ENCODE results near the gene BANP.
"Not testable (repeated sequence)": the region's sequence is repeated elsewhere in the genome, so short reads cannot be mapped to it uniquely, and the experiment has no call there.

BANP gene

GRCh38 chr16:88019041-88019820, 68.0 kb downstream of the BANP start:
- not testable (repeated sequence) for DNase-seq (ENCODE audit: low spot score); H3K4ac ChIP-seq (ENCODE audit: low read length)

GRCh38 chr16:88019821-88020515, 68.7 kb downstream of the BANP start:
- Histone ChIP-seq H3K9ac (ENCODE audit: low read depth, low read length, poor library complexity) (no peak overlapping the region), H2BK120ac (ENCODE audit: low read depth, low read length) (no peak overlapping the region), H4K91ac (ENCODE audit: low read depth, low read length, poor library complexity) (no peak overlapping the region), H3K4me2 (ENCODE audit: insufficient read depth, low read length, poor library complexity, severe bottlenecking) (no peak overlapping the region), H3K79me1 (ENCODE audit: low read depth, low read length) (peaks cover 10% of the 10 kb centered on the region), H3K18ac (ENCODE audit: low read length) (peak overlapping the region; percentile 11), H3K4me1 (ENCODE audit: control insufficient read depth in 2 of 2, insufficient read depth in 1 of 2, low read depth in 1 of 2, low read length in 2 of 2) (peaks cover 0 to 2% of the 10 kb centered on the region in 2 donors), H3K36me3 (replicated peaks in 1 of 2; ENCODE audit: control insufficient read depth in 2 of 2, insufficient read depth in 2 of 2, low read length in 2 of 2) (peaks cover 0 to 18% of the 10 kb centered on the region in 2 donors), H4K8ac (ENCODE audit: low read depth, low read length) (no peak overlapping the region), H3K4me3 (ENCODE audit: low read length in 2 of 2) (peak overlapping the region in 1 of 2 donors; percentile 7), H3K14ac (ENCODE audit: low read length) (peak overlapping the region; percentile 82), H3K27me3 (ENCODE audit: control insufficient read depth in 3 of 3, insufficient read depth in 3 of 3, low read depth in 1 of 3, low read length in 3 of 3) (no peaks in the 10 kb centered on the region), H3K27ac (replicated peaks; ENCODE audit: low read length) (no peak overlapping the region), H2BK15ac (ENCODE audit: low read length) (no peak overlapping the region), H2BK5ac (ENCODE audit: low read length) (no peak overlapping the region), H2BK12ac (ENCODE audit: low read length) (no peak overlapping the region), H3K23ac (ENCODE audit: low read depth, low read length, poor library complexity) (peak overlapping the region; percentile 52), H3K4ac (ENCODE audit: low read length) (no peak overlapping the region), H2AK5ac (ENCODE audit: low read depth, low read length) (no peak overlapping the region), H2AFZ (ENCODE audit: low read length) (no peak overlapping the region), H3K9me3 (replicated peaks in 1 of 2; ENCODE audit: control insufficient read depth in 2 of 2, insufficient read depth in 1 of 2, low read depth in 1 of 2, low read length in 2 of 2) (no peaks in the 10 kb centered on the region)
- DNase-seq (ENCODE audit: low spot score): no peak
- WGBS, 2 donors (ENCODE audit: extremely low coverage in 2 of 2, insufficient read length in 2 of 2, insufficient replicate concordance in 1 of 2): no CpG with 5 or more reads among the region's 23 CpGs

More at GRCh38 chr16:88019041-88019820, 68.0 kb downstream of the BANP start:
- not testable (repeated sequence) for H2BK5ac ChIP-seq (ENCODE audit: low read length); H2BK120ac ChIP-seq (ENCODE audit: low read depth, low read length); H3K23ac ChIP-seq (ENCODE audit: low read depth, low read length, poor library complexity); H4K8ac ChIP-seq (ENCODE audit: low read depth, low read length); H3K27ac ChIP-seq (replicated peaks; ENCODE audit: low read length); H2BK12ac ChIP-seq (ENCODE audit: low read length); H2BK15ac ChIP-seq (ENCODE audit: low read length); H3K27me3 ChIP-seq (ENCODE audit: control insufficient read depth in 3 of 3, insufficient read depth in 3 of 3, low read depth in 1 of 3, low read length in 3 of 3); H4K91ac ChIP-seq (ENCODE audit: low read depth, low read length, poor library complexity); H3K9me3 ChIP-seq (replicated peaks in 1 of 2; ENCODE audit: control insufficient read depth in 2 of 2, insufficient read depth in 1 of 2, low read depth in 1 of 2, low read length in 2 of 2); H2AFZ ChIP-seq (ENCODE audit: low read length); H3K4me3 ChIP-seq (ENCODE audit: low read length in 2 of 2); H2AK5ac ChIP-seq (ENCODE audit: low read depth, low read length); H3K9ac ChIP-seq (ENCODE audit: low read depth, low read length, poor library complexity); H3K4me1 ChIP-seq (ENCODE audit: control insufficient read depth in 2 of 2, insufficient read depth in 1 of 2, low read depth in 1 of 2, low read length in 2 of 2); H3K14ac ChIP-seq (ENCODE audit: low read length); H3K4me2 ChIP-seq (ENCODE audit: insufficient read depth, low read length, poor library complexity, severe bottlenecking); H3K18ac ChIP-seq (ENCODE audit: low read length)
- peaks cover 0 to 18% of the 10 kb centered on the region in 2 donors for H3K36me3 ChIP-seq (replicated peaks in 1 of 2; ENCODE audit: control insufficient read depth in 2 of 2, insufficient read depth in 2 of 2, low read length in 2 of 2)
- no CpG with 5 or more reads among the region's 59 CpGs for WGBS, 2 donors (ENCODE audit: extremely low coverage in 2 of 2, insufficient read length in 2 of 2, insufficient replicate concordance in 1 of 2)
- peaks cover 10% of the 10 kb centered on the region for H3K79me1 ChIP-seq (ENCODE audit: low read depth, low read length)

- Histone ChIP-seq H3K18ac (ENCODE audit: low read length) (no peak overlapping the region), H3K23ac (ENCODE audit: low read depth, low read length, poor library complexity) (peak overlapping the region; percentile 52), H3K4ac (ENCODE audit: low read length) (no peak overlapping the region), H3K14ac (ENCODE audit: low read length) (peak overlapping the region; percentile 82), H2AFZ (ENCODE audit: low read length) (no peak overlapping the region), H2BK15ac (ENCODE audit: low read length) (no peak overlapping the region), H2BK5ac (ENCODE audit: low read length) (no peak overlapping the region), H3K4me1 (ENCODE audit: control insufficient read depth in 2 of 2, insufficient read depth in 1 of 2, low read depth in 1 of 2, low read length in 2 of 2) (peaks cover 2 to 3% of the 10 kb centered on the region in 2 donors), H3K27ac (replicated peaks; ENCODE audit: low read length) (no peak overlapping the region), H3K4me3 (ENCODE audit: low read length in 2 of 2) (no peak overlapping the region), H3K79me1 (ENCODE audit: low read depth, low read length) (peaks cover 8% of the 10 kb centered on the region), H3K4me2 (ENCODE audit: insufficient read depth, low read length, poor library complexity, severe bottlenecking) (no peak overlapping the region), H2BK12ac (ENCODE audit: low read length) (no peak overlapping the region), H2BK120ac (ENCODE audit: low read depth, low read length) (no peak overlapping the region), H3K9me3 (replicated peaks in 1 of 2; ENCODE audit: control insufficient read depth in 2 of 2, insufficient read depth in 1 of 2, low read depth in 1 of 2, low read length in 2 of 2) (no peaks in the 10 kb centered on the region), H2AK5ac (ENCODE audit: low read depth, low read length) (no peak overlapping the region), H3K9ac (ENCODE audit: low read depth, low read length, poor library complexity) (no peak overlapping the region), H4K8ac (ENCODE audit: low read depth, low read length) (no peak overlapping the region), H4K91ac (ENCODE audit: low read depth, low read length, poor library complexity) (no peak overlapping the region), H3K27me3 (ENCODE audit: control insufficient read depth in 3 of 3, insufficient read depth in 3 of 3, low read depth in 1 of 3, low read length in 3 of 3) (no peaks in the 10 kb centered on the region), H3K36me3 (replicated peaks in 1 of 2; ENCODE audit: control insufficient read depth in 2 of 2, insufficient read depth in 2 of 2, low read length in 2 of 2) (peaks cover 0 to 18% of the 10 kb centered on the region in 2 donors)
- no peak for DNase-seq (ENCODE audit: low spot score)
- no CpG with 5 or more reads among the region's 10 CpGs for WGBS, 2 donors (ENCODE audit: extremely low coverage in 2 of 2, insufficient read length in 2 of 2, insufficient replicate concordance in 1 of 2)
Measured at GRCh38 chr16:88020516-88020885, 69.3 kb downstream of the BANP start.

Data from neuronal stem cell (in vitro differentiated cells).